Measurements from ENCODE around the gene TCIRG1.

Gene TCIRG1

GRCh38 chr11:68006606-68007166, 32.1 kb upstream of the TCIRG1 start:
- DNase-seq (ENCODE audit: low read depth): no peak

GRCh38 chr11:68007498-68008380, 31.1 kb upstream of the TCIRG1 start:
- DNase-seq (ENCODE audit: low read depth): no peak

- no peak for DNase-seq (ENCODE audit: low read depth)
Observed at GRCh38 chr11:68008381-68009337, 30.2 kb upstream of the TCIRG1 start.

- DNase-seq (ENCODE audit: low read depth): no peak
Observed at GRCh38 chr11:68009391-68010089, 29.3 kb upstream of the TCIRG1 start.

GRCh38 chr11:68010090-68011041, 28.5 kb upstream of the TCIRG1 start, which contains the start of gene ALDH3B1:
Gene ALDH3B1, plus strand, starts transcription at chr11:68010327. Its CDS starts 4,971 bp downstream, at chr11:68015298.
- peak; percentile 73 for DNase-seq (ENCODE audit: low read depth)

GRCh38 chr11:68011051-68011943, 27.5 kb upstream of the TCIRG1 start:
- no peak for DNase-seq (ENCODE audit: low read depth)

- DNase-seq (ENCODE audit: low read depth): no peak
Observed at GRCh38 chr11:68012044-68012842, 26.6 kb upstream of the TCIRG1 start.

- DNase-seq (ENCODE audit: low read depth): peak; percentile 77
Observed at GRCh38 chr11:68012843-68013610, 25.8 kb upstream of the TCIRG1 start.

- DNase-seq (ENCODE audit: low read depth): no peak
Observed at GRCh38 chr11:68013611-68014156, 25.1 kb upstream of the TCIRG1 start.

- no peak for DNase-seq (ENCODE audit: low read depth)
Observed at GRCh38 chr11:68014157-68014946, 24.5 kb upstream of the TCIRG1 start.

- DNase-seq (ENCODE audit: low read depth): no peak
Observed at GRCh38 chr11:68014947-68015447, 23.8 kb upstream of the TCIRG1 start.

GRCh38 chr11:68015467-68015866, 23.4 kb upstream of the TCIRG1 start:
- DNase-seq (ENCODE audit: low read depth): no peak

GRCh38 chr11:68016161-68016903, 22.5 kb upstream of the TCIRG1 start:
- DNase-seq (ENCODE audit: low read depth): no peak

GRCh38 chr11:68016904-68017817, 21.7 kb upstream of the TCIRG1 start:
- DNase-seq (ENCODE audit: low read depth): no peak
